HCT116 (cell line): Measurements from ENCODE around the gene TMC4. TPM values are rescaled to one million over a fixed set of nuclear protein-coding genes. Genes with fewer than 3 reads are reported as not detected.

Experiments used
- ATAC-seq: fragments of 200-7000 bp; cut with Tn5 transposase; 2 replicates; pipeline ENCODE4 v1.9.1; 2020; ENCODE audit warnings: mild to moderate bottlenecking, moderate library complexity
- BruUV-seq: library from RNA; stranded (reverse); fragments of 400-500 nt; replicated peaks from 2 replicates; lab custom pipeline; 2021; lab: Mats Ljungman, UMichigan
- CTCF ChIA-PET: fragments of 300-600 bp; sonication (Branson Sonifier 250); formaldehyde crosslinking; loops from one replicate; lab custom pipeline; 2021; ENCODE audit warnings: antibody characterized with exemption; lab: Charles Lee
- POLR2A ChIA-PET: fragments of 300-600, 350-600 bp; sonication (Branson Sonifier 250); formaldehyde crosslinking; loops from one replicate; lab custom pipeline; 2021; ENCODE audit warnings: antibody characterized with exemption; lab: Charles Lee
- RAD21 ChIA-PET, 2 experiments: fragments of 300-600 bp; sonication (Branson Sonifier 250); formaldehyde crosslinking; loops; one replicate each; lab custom pipeline; 2023; ENCODE audit warnings: low total read pairs in 2 of 2; ENCODE audit not compliant: uncharacterized antibody in 2 of 2, unreplicated experiment in 2 of 2, low non-redundant PET in 1 of 2; lab: Charles Lee
- DNase-seq: peaks from one replicate; pipeline ENCODE4 v3.0.0-alpha.2; 2010; ENCODE audit warnings: low read depth, low spot score
- H2AFZ ChIP-seq: fragments of 200-600 bp; shearing (Covaris generic), sonication (generic); 2 replicates; pipeline ENCODE4 v1.6.1; 2017; ENCODE audit warnings: low read depth, mixed run types, mixed read lengths, antibody characterized with exemption, low read length; ENCODE audit not compliant: poor library complexity, severe bottlenecking
- H3K27ac ChIP-seq: 2 replicates; pipeline ENCODE4 v1.5.1; 2012; ENCODE audit warnings: low read depth, low read length
- H3K27me3 ChIP-seq: fragments of 200-600 bp; sonication (generic); 2 replicates; pipeline ENCODE4 v1.6.1; 2016; ENCODE audit warnings: mixed run types, low read length, mixed read lengths; ENCODE audit not compliant: insufficient read depth
- H3K36me3 ChIP-seq, 2 experiments: fragments of 200-500 bp in 1 of 2; fragments of 200-600 bp in 1 of 2; sonication (Bioruptor generic) in 1 of 2; sonication (generic) in 1 of 2; 2 replicates each; pipeline versions ENCODE4 v1.5.1 to v1.6.1; 2014 to 2016; ENCODE audit warnings: low read length in 2 of 2, inconsistent platforms in 1 of 2, mixed read lengths in 1 of 2, mixed run types in 1 of 2; ENCODE audit not compliant: insufficient read depth in 2 of 2, control insufficient read depth in 1 of 2
- H3K4me1 ChIP-seq, 2 experiments: fragments of 200-600 bp in 1 of 2; sonication (generic) in 1 of 2; 2 replicates each; pipeline versions ENCODE4 v1.5.1 to v1.6.1; 2012 to 2017; ENCODE audit warnings: low read length in 2 of 2, inconsistent platforms in 1 of 2, mild to moderate bottlenecking in 1 of 2, mixed read lengths in 1 of 2, mixed run types in 1 of 2, moderate library complexity in 1 of 2; ENCODE audit not compliant: insufficient read depth in 2 of 2, control insufficient read depth in 1 of 2
- H3K4me2 ChIP-seq: fragments of 200-600 bp; sonication (generic); 2 replicates; pipeline ENCODE4 v1.6.1; 2017; ENCODE audit warnings: mixed run types, low read length, mixed read lengths
- H3K4me3 ChIP-seq, 2 experiments: fragments of 200-600 bp in 1 of 2; sonication (generic) in 1 of 2; replicated peaks in 1 of 2; 2 replicates each; pipeline ENCODE4 v1.5.1; 2011 to 2016; ENCODE audit warnings: low read length in 2 of 2, control low read depth in 1 of 2, low read depth in 1 of 2, mild to moderate bottlenecking in 1 of 2, mixed read lengths in 1 of 2, mixed run types in 1 of 2
- H3K79me2 ChIP-seq: fragments of 200-600 bp; sonication (generic); 2 replicates; pipeline ENCODE4 v1.6.1; 2017; ENCODE audit warnings: mild to moderate bottlenecking, mixed run types, low read length, moderate library complexity, mixed read lengths; ENCODE audit not compliant: insufficient read depth
- H3K9ac ChIP-seq: fragments of 200-600 bp; sonication (generic); 2 replicates; pipeline ENCODE4 v1.6.1; 2016; ENCODE audit warnings: low read length, mixed read lengths
- H3K9me2 ChIP-seq: fragments of 200-600 bp; sonication (generic), shearing (Covaris generic); 2 replicates; pipeline ENCODE4 v1.6.1; 2017; ENCODE audit warnings: mixed run types, mild to moderate bottlenecking, moderate library complexity; ENCODE audit not compliant: insufficient read depth
- H3K9me3 ChIP-seq, 2 experiments: fragments of 200-500 bp in 1 of 2; fragments of 200-600 bp in 1 of 2; sonication (Bioruptor generic) in 1 of 2; sonication (generic) in 1 of 2; 2 replicates each; pipeline ENCODE4 v1.6.1; 2014 to 2017; ENCODE audit warnings: low read length in 2 of 2, mixed read lengths in 2 of 2, inconsistent platforms in 1 of 2, low read depth in 1 of 2, mild to moderate bottlenecking in 1 of 2, mixed run types in 1 of 2, moderate library complexity in 1 of 2; ENCODE audit not compliant: control insufficient read depth in 1 of 2, insufficient read depth in 1 of 2
- H4K20me1 ChIP-seq: fragments of 200-600 bp; sonication (generic), shearing (Covaris generic); 2 replicates; pipeline ENCODE4 v1.6.1; 2017; ENCODE audit warnings: mixed run types, mild to moderate bottlenecking, moderate library complexity; ENCODE audit not compliant: insufficient read depth
- CBX3 ChIP-seq: IDR thresholded peaks from 2 replicates; pipeline ENCODE4 v1.6.1; 2012; ENCODE audit warnings: low read depth
- CEBPB ChIP-seq: IDR thresholded peaks from 2 replicates; pipeline ENCODE4 v1.6.1; 2012; ENCODE audit warnings: low read depth
- ELF1 ChIP-seq: IDR thresholded peaks from 2 replicates; pipeline ENCODE4 v1.6.1; 2012; ENCODE audit warnings: low read depth, borderline replicate concordance
- EZH2 ChIP-seq: fragments of 200-600 bp; sonication (generic); IDR thresholded peaks from 2 replicates; pipeline ENCODE4 v1.6.1; 2017; ENCODE audit warnings: antibody characterized with exemption, mixed run types
- FOSL1 ChIP-seq: IDR thresholded peaks from 2 replicates; pipeline ENCODE4 v1.6.1; 2012; ENCODE audit warnings: low read depth
- JUND ChIP-seq: IDR thresholded peaks from 2 replicates; pipeline ENCODE4 v1.6.1; 2012
- POLR2A ChIP-seq: IDR thresholded peaks from 2 replicates; pipeline ENCODE4 v1.7.0; 2011; ENCODE audit warnings: borderline replicate concordance; ENCODE audit not compliant: insufficient read depth, insufficient read length; ENCODE audit errors: extremely low read depth
- RAD21 ChIP-seq: IDR thresholded peaks from 2 replicates; pipeline ENCODE4 v1.6.1; 2012; ENCODE audit warnings: low read depth, mild to moderate bottlenecking
- SIN3A ChIP-seq: IDR thresholded peaks from 2 replicates; pipeline ENCODE4 v1.6.1; 2012; ENCODE audit warnings: low read depth
- TCF7L2 ChIP-seq: IDR thresholded peaks from 2 replicates; pipeline ENCODE4 v1.7.0; 2011; ENCODE audit warnings: borderline replicate concordance, inconsistent platforms; ENCODE audit not compliant: insufficient read depth, insufficient read length; ENCODE audit errors: extremely low read depth
- YY1 ChIP-seq: IDR thresholded peaks from 2 replicates; pipeline ENCODE4 v1.6.1; 2011; ENCODE audit warnings: low read length, low read depth, moderate library complexity, mild to moderate bottlenecking; ENCODE audit not compliant: insufficient replicate concordance; ENCODE audit errors: extremely low read depth
- ZFX ChIP-seq: fragments of 450-650 bp; IDR thresholded peaks from 2 replicates; pipeline ENCODE4 v1.6.1; 2017
- ZNF274 ChIP-seq: fragments of 200-500 bp; sonication (Bioruptor generic); IDR thresholded peaks from 2 replicates; pipeline ENCODE4 v1.6.1; 2014; ENCODE audit warnings: mild to moderate bottlenecking, low read depth, low read length, inconsistent platforms
- intact Hi-C: fragments of 100-400 bp; cut with micrococcal nuclease; formaldehyde crosslinking; loops from 2 replicates; pipeline ENCODE4 v1.10.0; 2022
- total RNA-seq: library from RNA; stranded (reverse); gene quantifications from one replicate; pipeline ENCODE4 v1.2.1, GENCODE V29; 2021; ENCODE audit not compliant: unreplicated experiment
- TF ChIP-seq, protein P1 (sequence below): IDR thresholded peaks from 2 replicates; pipeline ENCODE4 v1.6.1; 2012
- TF ChIP-seq, protein P2 (sequence below): IDR thresholded peaks from 2 replicates; pipeline ENCODE4 v1.6.1; 2012; ENCODE audit warnings: low read depth
- TF ChIP-seq, protein P3 (sequence below), 3 experiments: fragments of 200-600 bp in 1 of 3; sonication (generic) in 1 of 3; IDR thresholded peaks in 2 of 3; conservative IDR thresholded peaks in 1 of 3; 2 replicates each; pipeline ENCODE4 v1.5.1; 2012 to 2017; ENCODE audit warnings: low read depth in 2 of 3, low read length in 2 of 3, antibody characterized with exemption in 1 of 3, borderline replicate concordance in 1 of 3, control low read depth in 1 of 3, mild to moderate bottlenecking in 1 of 3, mixed read lengths in 1 of 3, mixed run types in 1 of 3, moderate library complexity in 1 of 3; ENCODE audit not compliant: insufficient read depth in 1 of 3
- TF ChIP-seq, protein P4 (sequence below): IDR thresholded peaks from 2 replicates; pipeline ENCODE4 v1.6.1; 2012
- TF ChIP-seq, protein P5 (sequence below): IDR thresholded peaks from 2 replicates; pipeline ENCODE4 v1.6.1; 2011; ENCODE audit warnings: mild to moderate bottlenecking, low read length, moderate library complexity; ENCODE audit not compliant: insufficient replicate concordance; ENCODE audit errors: extremely low read depth

TMC4 gene
- total RNA-seq, 1 experiment from 2014 or later = 60.3 TPM

DNA sequence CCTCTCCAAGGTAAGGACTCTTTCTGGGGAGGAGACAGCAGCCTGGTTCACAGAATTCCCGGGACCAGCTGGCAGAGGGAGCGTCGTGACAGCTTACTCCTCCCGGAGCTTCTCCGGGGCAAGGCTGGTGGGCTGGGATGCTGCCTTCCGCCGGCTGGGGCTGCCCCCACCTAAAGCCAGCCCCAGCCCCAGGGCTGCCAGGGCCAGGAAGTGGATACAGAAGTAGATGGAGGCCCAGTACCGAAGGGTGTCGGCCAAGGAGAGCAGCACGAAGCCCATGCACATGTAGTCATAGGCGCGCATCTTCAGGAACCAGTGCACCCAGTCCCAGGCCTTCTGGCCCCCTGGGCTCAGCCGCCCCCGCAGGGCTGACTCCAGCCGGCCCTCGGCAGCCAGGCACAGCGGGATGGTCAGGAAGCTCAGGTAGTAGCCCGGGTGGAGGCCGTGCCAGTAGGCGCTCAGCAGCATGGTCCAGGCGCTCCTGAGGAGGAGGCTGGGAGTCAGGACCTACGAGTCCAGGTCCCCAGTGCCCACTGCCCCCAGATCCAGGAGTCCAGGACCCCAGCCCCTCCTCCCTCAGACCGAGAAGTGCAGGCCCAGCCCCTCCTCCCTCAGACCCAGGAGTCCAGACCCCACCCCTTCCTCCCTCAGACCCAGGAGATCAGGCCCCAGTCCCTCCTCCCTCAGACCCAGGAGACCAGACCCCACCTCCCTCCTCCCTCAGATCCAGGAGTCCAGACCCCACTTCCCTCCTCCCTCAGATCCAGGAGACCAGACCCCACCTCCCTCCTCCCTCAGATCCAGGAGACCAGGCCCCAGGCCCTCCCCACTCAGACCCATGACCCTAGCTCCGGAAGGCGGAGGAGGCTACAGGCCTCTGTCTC, 1.2 kb upstream of the TMC4 start:
- H3K27me3 ChIP-seq = no peaks in the 10 kb centered on the region
- H3K36me3 ChIP-seq = peaks cover 10 to 13% of the 10 kb centered on the region in 2 experiments; a peak in 3 of 4 replicates
- ChIA-PET RAD21 (no interaction called here), CTCF (interaction anchor here (1.2 to 2.6 kb wide), 4 partner anchors 10 to 37 kb away, joined by 3 to 22 read pairs (median 5); partner anchors contain the start of genes CNOT3, LENG1 and MBOAT7), POLR2A (interaction anchor here (0.9 to 2.0 kb wide), 4 partner anchors 12 to 37 kb away, joined by 3 to 29 read pairs (median 11); partner anchors contain the start of genes CNOT3, MBOAT7 and RPS9)
- H3K4me2 ChIP-seq = no peak overlapping the region
- no peaks in the 10 kb centered on the region for H4K20me1 ChIP-seq
- 0 out of 2 replicates have a peak, but pooled peaks cover 3% of the 10 kb centered on the region for H3K79me2 ChIP-seq
- H3K4me3 ChIP-seq = no peak overlapping the region
- DNase-seq (no peak), ATAC-seq (no peak)
- no peaks in the 10 kb centered on the region for H3K9me2 ChIP-seq
- H2AFZ ChIP-seq = no peak overlapping the region
- peak overlapping the region; percentile 86 for H3K27ac ChIP-seq
- intact Hi-C loops = loop anchor here (2.0 kb wide), 1 partner anchor 57 kb away; no protein-coding TSS in a partner anchor
- H3K4me1 ChIP-seq = peaks cover 8 to 19% of the 10 kb centered on the region in 2 experiments; a peak in 2 of 4 replicates
- no TSS peak for BruUV-seq
- no peaks in the 10 kb centered on the region for H3K9me3 ChIP-seq
- H3K9ac ChIP-seq = no peak overlapping the region
- TF ChIP-seq, protein P1, sequence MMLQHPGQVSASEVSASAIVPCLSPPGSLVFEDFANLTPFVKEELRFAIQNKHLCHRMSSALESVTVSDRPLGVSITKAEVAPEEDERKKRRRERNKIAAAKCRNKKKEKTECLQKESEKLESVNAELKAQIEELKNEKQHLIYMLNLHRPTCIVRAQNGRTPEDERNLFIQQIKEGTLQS = no peak
- TF ChIP-seq SIN3A (no peak), POLR2A (no peak), ZNF274 (no peak), FOSL1 (no peak), ZFX (no peak), CBX3 (no peak), YY1 (no peak), JUND (no peak), CEBPB (no peak), ELF1 (no peak), RAD21 (no peak), EZH2 (no peak), TCF7L2 (no peak)
- TF ChIP-seq, protein P2, sequence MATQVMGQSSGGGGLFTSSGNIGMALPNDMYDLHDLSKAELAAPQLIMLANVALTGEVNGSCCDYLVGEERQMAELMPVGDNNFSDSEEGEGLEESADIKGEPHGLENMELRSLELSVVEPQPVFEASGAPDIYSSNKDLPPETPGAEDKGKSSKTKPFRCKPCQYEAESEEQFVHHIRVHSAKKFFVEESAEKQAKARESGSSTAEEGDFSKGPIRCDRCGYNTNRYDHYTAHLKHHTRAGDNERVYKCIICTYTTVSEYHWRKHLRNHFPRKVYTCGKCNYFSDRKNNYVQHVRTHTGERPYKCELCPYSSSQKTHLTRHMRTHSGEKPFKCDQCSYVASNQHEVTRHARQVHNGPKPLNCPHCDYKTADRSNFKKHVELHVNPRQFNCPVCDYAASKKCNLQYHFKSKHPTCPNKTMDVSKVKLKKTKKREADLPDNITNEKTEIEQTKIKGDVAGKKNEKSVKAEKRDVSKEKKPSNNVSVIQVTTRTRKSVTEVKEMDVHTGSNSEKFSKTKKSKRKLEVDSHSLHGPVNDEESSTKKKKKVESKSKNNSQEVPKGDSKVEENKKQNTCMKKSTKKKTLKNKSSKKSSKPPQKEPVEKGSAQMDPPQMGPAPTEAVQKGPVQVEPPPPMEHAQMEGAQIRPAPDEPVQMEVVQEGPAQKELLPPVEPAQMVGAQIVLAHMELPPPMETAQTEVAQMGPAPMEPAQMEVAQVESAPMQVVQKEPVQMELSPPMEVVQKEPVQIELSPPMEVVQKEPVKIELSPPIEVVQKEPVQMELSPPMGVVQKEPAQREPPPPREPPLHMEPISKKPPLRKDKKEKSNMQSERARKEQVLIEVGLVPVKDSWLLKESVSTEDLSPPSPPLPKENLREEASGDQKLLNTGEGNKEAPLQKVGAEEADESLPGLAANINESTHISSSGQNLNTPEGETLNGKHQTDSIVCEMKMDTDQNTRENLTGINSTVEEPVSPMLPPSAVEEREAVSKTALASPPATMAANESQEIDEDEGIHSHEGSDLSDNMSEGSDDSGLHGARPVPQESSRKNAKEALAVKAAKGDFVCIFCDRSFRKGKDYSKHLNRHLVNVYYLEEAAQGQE = no peak
- TF ChIP-seq, protein P3, sequence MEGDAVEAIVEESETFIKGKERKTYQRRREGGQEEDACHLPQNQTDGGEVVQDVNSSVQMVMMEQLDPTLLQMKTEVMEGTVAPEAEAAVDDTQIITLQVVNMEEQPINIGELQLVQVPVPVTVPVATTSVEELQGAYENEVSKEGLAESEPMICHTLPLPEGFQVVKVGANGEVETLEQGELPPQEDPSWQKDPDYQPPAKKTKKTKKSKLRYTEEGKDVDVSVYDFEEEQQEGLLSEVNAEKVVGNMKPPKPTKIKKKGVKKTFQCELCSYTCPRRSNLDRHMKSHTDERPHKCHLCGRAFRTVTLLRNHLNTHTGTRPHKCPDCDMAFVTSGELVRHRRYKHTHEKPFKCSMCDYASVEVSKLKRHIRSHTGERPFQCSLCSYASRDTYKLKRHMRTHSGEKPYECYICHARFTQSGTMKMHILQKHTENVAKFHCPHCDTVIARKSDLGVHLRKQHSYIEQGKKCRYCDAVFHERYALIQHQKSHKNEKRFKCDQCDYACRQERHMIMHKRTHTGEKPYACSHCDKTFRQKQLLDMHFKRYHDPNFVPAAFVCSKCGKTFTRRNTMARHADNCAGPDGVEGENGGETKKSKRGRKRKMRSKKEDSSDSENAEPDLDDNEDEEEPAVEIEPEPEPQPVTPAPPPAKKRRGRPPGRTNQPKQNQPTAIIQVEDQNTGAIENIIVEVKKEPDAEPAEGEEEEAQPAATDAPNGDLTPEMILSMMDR (IDR thresholded peaks at IDR 0.05 in 2 of 3, conservative IDR thresholded peaks at IDR 0.05 in 1 of 3; ENCODE audit: borderline replicate concordance in 1 of 3, insufficient read depth in 1 of 3, low read depth in 2 of 3, low read length in 2 of 3) = no peak
- TF ChIP-seq, protein P4, sequence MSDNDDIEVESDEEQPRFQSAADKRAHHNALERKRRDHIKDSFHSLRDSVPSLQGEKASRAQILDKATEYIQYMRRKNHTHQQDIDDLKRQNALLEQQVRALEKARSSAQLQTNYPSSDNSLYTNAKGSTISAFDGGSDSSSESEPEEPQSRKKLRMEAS = no peak
- TF ChIP-seq, protein P5, sequence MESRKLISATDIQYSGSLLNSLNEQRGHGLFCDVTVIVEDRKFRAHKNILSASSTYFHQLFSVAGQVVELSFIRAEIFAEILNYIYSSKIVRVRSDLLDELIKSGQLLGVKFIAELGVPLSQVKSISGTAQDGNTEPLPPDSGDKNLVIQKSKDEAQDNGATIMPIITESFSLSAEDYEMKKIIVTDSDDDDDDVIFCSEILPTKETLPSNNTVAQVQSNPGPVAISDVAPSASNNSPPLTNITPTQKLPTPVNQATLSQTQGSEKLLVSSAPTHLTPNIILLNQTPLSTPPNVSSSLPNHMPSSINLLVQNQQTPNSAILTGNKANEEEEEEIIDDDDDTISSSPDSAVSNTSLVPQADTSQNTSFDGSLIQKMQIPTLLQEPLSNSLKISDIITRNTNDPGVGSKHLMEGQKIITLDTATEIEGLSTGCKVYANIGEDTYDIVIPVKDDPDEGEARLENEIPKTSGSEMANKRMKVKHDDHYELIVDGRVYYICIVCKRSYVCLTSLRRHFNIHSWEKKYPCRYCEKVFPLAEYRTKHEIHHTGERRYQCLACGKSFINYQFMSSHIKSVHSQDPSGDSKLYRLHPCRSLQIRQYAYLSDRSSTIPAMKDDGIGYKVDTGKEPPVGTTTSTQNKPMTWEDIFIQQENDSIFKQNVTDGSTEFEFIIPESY = no peak
